IPS-18a (cell line): ENCODE measurements around the gene BCAM.
"Not testable (repeated sequence)": the region's sequence is repeated elsewhere in the genome, so short reads cannot be mapped to it uniquely, and the experiment has no call there.

Source experiments
- H3K27ac ChIP-seq: one replicate; pipeline ENCODE4 v1.5.1; 2013; ENCODE audit warnings: low read length
- H3K27me3 ChIP-seq: one replicate; pipeline ENCODE4 v1.6.1; 2013; ENCODE audit warnings: mild to moderate bottlenecking, low read length; ENCODE audit not compliant: control insufficient read depth, insufficient read depth
- H3K36me3 ChIP-seq: one replicate; pipeline ENCODE4 v1.6.1; 2013; ENCODE audit warnings: low read depth, low read length; ENCODE audit not compliant: control insufficient read depth
- H3K4me1 ChIP-seq: one replicate; pipeline ENCODE4 v1.6.1; 2013; ENCODE audit warnings: low read depth, low read length; ENCODE audit not compliant: control insufficient read depth
- H3K4me3 ChIP-seq: one replicate; pipeline ENCODE4 v1.5.1; 2013; ENCODE audit warnings: low read length
- H3K9ac ChIP-seq: one replicate; pipeline ENCODE4 v1.6.1; 2013; ENCODE audit warnings: mild to moderate bottlenecking, low read length, moderate library complexity
- H3K9me3 ChIP-seq: one replicate; pipeline ENCODE4 v1.6.1; 2013; ENCODE audit warnings: low read depth, low read length; ENCODE audit not compliant: control insufficient read depth

Gene BCAM

GRCh38 chr19:44777715-44778347, 31.1 kb upstream of the BCAM start, which contains the start of gene CBLC:
Gene CBLC, plus strand, starts transcription at chr19:44777890. Its CDS starts 42 bp downstream, at chr19:44777932.
- no peaks in the 10 kb centered on the region for H3K4me1 ChIP-seq
- H3K27ac ChIP-seq: no peak within 1 kb of the TSS
- peak within 1 kb of the TSS; percentile 68 for H3K4me3 ChIP-seq
- no peaks in the 10 kb centered on the region for H3K9me3 ChIP-seq
- H3K9ac ChIP-seq: peak within 1 kb of the TSS; percentile 48
- no peaks in the 10 kb centered on the region for H3K36me3 ChIP-seq
- no peaks in the 10 kb centered on the region for H3K27me3 ChIP-seq

DNA sequence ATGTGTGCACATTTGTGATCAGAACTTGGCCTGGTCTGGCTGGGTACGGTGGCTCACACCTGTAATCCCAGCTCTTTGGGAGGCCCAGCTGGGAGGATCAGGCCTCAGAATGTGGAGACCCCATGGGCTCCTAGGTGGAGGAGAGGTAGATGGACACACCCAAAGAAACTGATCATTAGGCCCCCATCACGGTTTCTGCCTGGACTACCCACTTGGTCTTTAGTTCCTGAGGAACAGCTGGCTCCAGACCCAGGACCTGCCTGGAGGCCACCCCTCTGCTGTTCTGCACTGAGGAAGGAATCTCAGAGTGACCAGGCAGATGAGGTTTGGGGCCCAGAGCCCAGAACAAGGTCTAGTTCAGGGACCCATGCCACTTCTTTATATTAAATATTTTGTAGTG, 29.8 kb upstream of the BCAM start:
- Histone ChIP-seq H3K27ac (no peak overlapping the region), H3K4me3 (no peak overlapping the region), H3K9me3 (no peaks in the 10 kb centered on the region)

DNA sequence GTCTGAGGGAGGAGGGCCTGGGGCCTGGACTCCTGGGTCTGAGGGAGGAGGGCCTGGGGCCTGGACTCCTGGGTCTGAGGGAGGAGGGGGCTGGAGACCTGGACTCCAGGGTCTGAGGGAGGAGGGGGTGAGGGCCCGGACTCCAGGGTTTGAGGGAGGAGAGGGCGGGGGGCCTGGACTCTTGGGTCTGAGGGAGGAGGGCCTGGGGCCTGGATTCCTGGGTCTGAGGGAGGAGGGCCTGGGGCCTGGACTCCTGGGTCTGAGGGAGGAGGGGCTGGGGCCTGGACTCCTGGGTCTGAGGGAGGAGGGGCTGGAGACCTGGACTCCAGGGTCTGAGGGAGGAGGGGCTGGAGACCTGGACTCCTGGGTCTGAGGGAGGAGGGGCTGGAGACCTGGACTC, 27.2 kb upstream of the BCAM start:
- not testable (repeated sequence) for H3K27ac ChIP-seq, H3K27me3 ChIP-seq, H3K9ac ChIP-seq, H3K4me1 ChIP-seq, H3K36me3 ChIP-seq, H3K4me3 ChIP-seq, H3K9me3 ChIP-seq

More for the DNA sequence above, 29.8 kb upstream of the BCAM start:
- Histone ChIP-seq H3K4me1 (no peaks in the 10 kb centered on the region), H3K27me3 (no peaks in the 10 kb centered on the region), H3K36me3 (no peaks in the 10 kb centered on the region), H3K9ac (no peak overlapping the region)

DNA sequence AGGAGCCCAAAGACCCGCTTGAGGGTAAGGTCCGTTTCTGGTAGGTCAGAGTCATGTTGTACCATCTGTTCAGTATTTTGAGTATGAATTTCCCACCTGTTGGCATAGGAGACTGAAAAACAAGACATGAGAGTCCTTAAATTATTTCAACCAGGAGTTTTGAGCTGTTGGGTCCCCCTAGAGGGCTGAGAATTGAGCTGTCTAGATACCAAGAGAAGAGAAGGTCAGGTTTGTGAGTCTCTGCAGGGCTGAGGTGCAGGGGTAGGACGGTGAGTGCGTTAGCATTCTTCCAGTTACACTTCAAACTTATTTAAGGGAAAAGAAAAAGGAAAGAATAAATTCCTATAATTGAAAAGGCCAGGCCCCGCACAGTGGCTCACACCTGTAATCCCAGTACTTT, 26.2 kb upstream of the BCAM start:
- Histone ChIP-seq H3K4me3 (no peak overlapping the region), H3K4me1 (no peaks in the 10 kb centered on the region), H3K36me3 (peaks cover 4% of the 10 kb centered on the region), H3K27me3 (no peaks in the 10 kb centered on the region), H3K9me3 (no peaks in the 10 kb centered on the region), H3K9ac (no peak overlapping the region), H3K27ac (no peak overlapping the region)

DNA sequence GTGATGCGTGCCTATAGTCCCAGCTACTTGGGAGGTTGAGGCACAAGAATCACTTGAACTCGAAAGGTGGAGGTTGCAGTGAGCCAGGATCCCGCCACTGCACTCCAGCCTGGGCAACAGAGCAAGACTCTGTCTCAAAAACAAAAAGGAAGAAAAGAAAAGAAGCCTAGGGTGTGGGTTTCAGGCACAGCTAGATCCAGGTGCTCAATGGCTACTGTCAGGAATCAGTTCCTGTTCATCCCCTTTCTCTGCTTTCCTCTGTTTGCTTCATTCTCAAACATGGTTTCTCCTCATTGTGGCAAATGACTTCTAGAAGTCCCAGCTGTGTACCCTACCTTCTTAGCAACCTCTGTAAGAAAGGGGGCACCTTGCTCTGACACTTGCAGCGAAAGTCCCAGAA, 25.4 kb upstream of the BCAM start:
- no peaks in the 10 kb centered on the region for H3K4me1 ChIP-seq
- no peak overlapping the region for H3K9ac ChIP-seq
- H3K9me3 ChIP-seq: no peaks in the 10 kb centered on the region
- peaks cover 4% of the 10 kb centered on the region for H3K36me3 ChIP-seq
- no peak overlapping the region for H3K27ac ChIP-seq
- H3K4me3 ChIP-seq: no peak overlapping the region
- no peaks in the 10 kb centered on the region for H3K27me3 ChIP-seq

GRCh38 chr19:44785271-44785670, 23.6 kb upstream of the BCAM start:
- no peak overlapping the region for H3K27ac ChIP-seq
- no peaks in the 10 kb centered on the region for H3K4me1 ChIP-seq
- no peak overlapping the region for H3K4me3 ChIP-seq
- no peak overlapping the region for H3K9ac ChIP-seq
- H3K36me3 ChIP-seq: peaks cover 4% of the 10 kb centered on the region
- no peaks in the 10 kb centered on the region for H3K27me3 ChIP-seq
- no peaks in the 10 kb centered on the region for H3K9me3 ChIP-seq

DNA sequence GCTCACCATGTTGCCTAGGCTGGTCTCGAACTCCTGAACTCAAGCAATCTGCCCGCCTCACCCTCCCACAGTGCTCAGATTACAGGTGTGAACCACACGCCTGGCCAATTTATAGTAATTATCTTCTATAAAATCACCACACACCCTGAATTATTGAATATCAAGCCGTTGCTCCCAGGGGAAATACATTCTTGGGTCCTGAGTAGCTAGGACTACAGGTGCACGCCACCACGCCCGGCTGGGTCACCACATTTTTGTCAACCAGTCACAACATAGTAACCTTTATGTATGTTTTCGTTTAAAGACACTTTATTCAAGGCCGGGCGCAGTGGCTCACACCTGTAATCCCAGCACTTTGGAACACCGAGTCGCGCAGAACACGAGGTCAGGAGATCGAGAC, 22.9 kb upstream of the BCAM start:
- no peak overlapping the region for H3K27ac ChIP-seq
- peaks cover 4% of the 10 kb centered on the region for H3K36me3 ChIP-seq
- no peak overlapping the region for H3K9ac ChIP-seq
- no peaks in the 10 kb centered on the region for H3K27me3 ChIP-seq
- no peak overlapping the region for H3K4me3 ChIP-seq
- H3K9me3 ChIP-seq: no peaks in the 10 kb centered on the region
- no peaks in the 10 kb centered on the region for H3K4me1 ChIP-seq

DNA sequence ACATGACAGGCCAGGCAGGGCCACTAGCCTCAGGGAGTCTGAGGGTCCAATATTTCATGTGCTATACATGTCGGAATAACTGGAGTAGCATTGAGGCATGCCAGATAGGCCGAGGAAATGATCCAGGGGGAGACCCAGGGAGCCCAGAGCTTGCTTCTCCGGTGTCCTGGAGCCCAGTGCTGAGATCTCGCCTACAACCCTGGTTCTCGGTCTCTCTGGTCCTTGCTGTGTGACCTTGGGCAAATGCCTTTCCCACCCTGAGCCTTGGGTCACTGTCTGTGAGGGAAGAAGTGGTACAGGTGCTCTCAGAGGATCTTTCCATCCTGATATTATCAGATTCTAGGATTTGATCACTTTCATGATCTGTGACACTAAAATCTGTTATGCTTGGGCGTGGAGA, 19.9 kb upstream of the BCAM start:
- Histone ChIP-seq H3K27me3 (no peaks in the 10 kb centered on the region), H3K36me3 (peaks cover 14% of the 10 kb centered on the region), H3K4me1 (no peaks in the 10 kb centered on the region), H3K27ac (no peak overlapping the region), H3K9me3 (no peaks in the 10 kb centered on the region), H3K9ac (no peak overlapping the region), H3K4me3 (no peak overlapping the region)

GRCh38 chr19:44789943-44790483, 18.9 kb upstream of the BCAM start:
- Histone ChIP-seq H3K27me3 (no peaks in the 10 kb centered on the region), H3K36me3 (peaks cover 14% of the 10 kb centered on the region), H3K9me3 (no peaks in the 10 kb centered on the region), H3K9ac (no peak overlapping the region), H3K4me3 (no peak overlapping the region), H3K27ac (no peak overlapping the region), H3K4me1 (no peaks in the 10 kb centered on the region)

- Histone ChIP-seq H3K36me3 (peaks cover 10% of the 10 kb centered on the region), H3K27me3 (no peaks in the 10 kb centered on the region), H3K9ac (no peak overlapping the region), H3K4me1 (peaks cover 8% of the 10 kb centered on the region), H3K9me3 (no peaks in the 10 kb centered on the region), H3K4me3 (no peak overlapping the region), H3K27ac (no peak overlapping the region)
These were observed 16.6 kb upstream of the BCAM start for GRCh38 chr19:44792281-44792680.

- H3K9ac ChIP-seq: no peak overlapping the region
- no peak overlapping the region for H3K27ac ChIP-seq
- H3K36me3 ChIP-seq: peaks cover 10% of the 10 kb centered on the region
- H3K27me3 ChIP-seq: no peaks in the 10 kb centered on the region
- H3K4me3 ChIP-seq: no peak overlapping the region
- H3K4me1 ChIP-seq: peaks cover 8% of the 10 kb centered on the region
- H3K9me3 ChIP-seq: no peaks in the 10 kb centered on the region
These were observed 14.3 kb upstream of the BCAM start for GRCh38 chr19:44794610-44795009.

- no peak overlapping the region for H3K9ac ChIP-seq
- H3K9me3 ChIP-seq: no peaks in the 10 kb centered on the region
- no peaks in the 10 kb centered on the region for H3K27me3 ChIP-seq
- H3K4me3 ChIP-seq: no peak overlapping the region
- H3K4me1 ChIP-seq: peaks cover 13% of the 10 kb centered on the region
- peaks cover 10% of the 10 kb centered on the region for H3K36me3 ChIP-seq
- H3K27ac ChIP-seq: no peak overlapping the region
These were observed 13.4 kb upstream of the BCAM start for GRCh38 chr19:44795398-44795987.
